HG03064 (cell line): ENCODE results near the gene CD276.
"Not testable (repeated sequence)": the region's sequence is repeated elsewhere in the genome, so short reads cannot be mapped to it uniquely, and the experiment has no call there.

Source experiments
- ATAC-seq: cut with Tn5 transposase; IDR thresholded peaks from one replicate; pipeline ENCODE4 v1.9.1; 2021; ENCODE audit warnings: low read depth; ENCODE audit not compliant: unreplicated experiment

CD276 gene

GRCh38 chr15:73683777-73684580, at the start of gene CD276:
TSS of gene CD276 (plus strand) at chr15:73684383. CDS start at chr15:73699640, 15,257 bp downstream.
- ATAC-seq: no peak

GRCh38 chr15:73637527-73637926, 46.7 kb upstream of the CD276 start:
- no peak for ATAC-seq

- ATAC-seq: not testable (repeated sequence)
These were observed 44.7 kb upstream of the CD276 start for GRCh38 chr15:73639464-73639863.

GRCh38 chr15:73647259-73648013, 36.7 kb upstream of the CD276 start:
- ATAC-seq: no peak

GRCh38 chr15:73648014-73648295, 36.2 kb upstream of the CD276 start:
- no peak for ATAC-seq

- no peak for ATAC-seq
These were observed 33.6 kb upstream of the CD276 start for GRCh38 chr15:73650416-73651126.

GRCh38 chr15:73654659-73655058, 29.5 kb upstream of the CD276 start:
- ATAC-seq: no peak

GRCh38 chr15:73655724-73656123, 28.5 kb upstream of the CD276 start:
- no peak for ATAC-seq

- ATAC-seq: no peak
These were observed 25.5 kb upstream of the CD276 start for GRCh38 chr15:73658645-73659044.

- ATAC-seq: no peak
These were observed 23.7 kb upstream of the CD276 start for GRCh38 chr15:73660455-73660854.

GRCh38 chr15:73674587-73674986, 9.6 kb upstream of the CD276 start:
- no peak for ATAC-seq

- no peak for ATAC-seq
These were observed 7.0 kb upstream of the CD276 start for GRCh38 chr15:73677146-73677607.

- no peak for ATAC-seq
These were observed 6.5 kb upstream of the CD276 start for GRCh38 chr15:73677733-73678132.

GRCh38 chr15:73678498-73678897, 5.7 kb upstream of the CD276 start:
- ATAC-seq: no peak

- ATAC-seq: no peak
These were observed 5.0 kb upstream of the CD276 start for GRCh38 chr15:73679180-73679579.

- no peak for ATAC-seq
These were observed 4.2 kb upstream of the CD276 start for GRCh38 chr15:73679964-73680363.

- no peak for ATAC-seq
These were observed 3.6 kb upstream of the CD276 start for GRCh38 chr15:73680549-73680948.

- ATAC-seq: no peak
These were observed 3.1 kb upstream of the CD276 start for GRCh38 chr15:73681063-73681462.

GRCh38 chr15:73681856-73682599, 2.2 kb upstream of the CD276 start:
- ATAC-seq: no peak

- ATAC-seq: no peak
These were observed 1.5 kb upstream of the CD276 start for GRCh38 chr15:73682600-73683090.
